Loucy (cell line): ENCODE measurements around the gene SMG6.

ENCODE experiments used
- EZH2phosphoT487 ChIP-seq: fragments of 200-600 bp; IDR thresholded peaks from 2 replicates; pipeline ENCODE4 v1.6.1; 2018; ENCODE audit warnings: antibody characterized with exemption, mild to moderate bottlenecking, moderate library complexity, borderline replicate concordance
- TF ChIP-seq, protein P1 (sequence below): fragments of 200-600 bp; sonication (generic); conservative IDR thresholded peaks from 2 replicates; pipeline ENCODE4 v1.5.1; 2014; ENCODE audit warnings: mild to moderate bottlenecking, antibody characterized with exemption, low read length

DNA sequence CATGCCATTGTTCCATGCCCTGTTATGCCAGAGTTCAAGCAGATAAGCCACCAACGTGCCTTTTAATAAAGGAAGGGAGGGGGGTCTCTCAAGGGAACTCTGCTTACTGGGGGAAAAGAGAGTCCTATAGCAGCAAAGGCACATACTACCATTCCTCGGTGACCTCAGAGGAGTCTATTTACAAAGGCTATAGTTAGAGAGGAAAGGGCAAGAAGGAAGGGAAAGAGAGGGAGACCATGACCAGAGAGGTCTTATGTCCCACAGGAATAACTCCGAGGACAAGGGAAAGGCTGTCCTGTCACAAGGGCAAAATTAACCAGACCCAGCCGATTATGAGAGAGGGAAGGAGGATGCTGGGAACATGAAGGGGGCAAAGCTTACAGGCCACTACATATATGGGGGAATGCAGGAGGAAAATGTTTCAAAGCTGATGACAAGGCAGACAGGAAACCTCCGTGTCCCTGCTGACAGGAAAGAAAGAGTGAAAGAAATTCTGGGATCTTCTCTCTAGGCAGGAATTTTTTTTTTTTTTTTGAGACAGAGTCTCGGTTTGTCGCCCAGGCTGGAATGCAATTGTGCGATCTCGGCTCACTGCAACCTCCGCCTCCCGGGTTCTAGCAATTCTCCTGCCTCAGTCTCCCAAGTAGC lies 197.2 kb downstream of the SMG6 start:
- TF ChIP-seq, protein P1, sequence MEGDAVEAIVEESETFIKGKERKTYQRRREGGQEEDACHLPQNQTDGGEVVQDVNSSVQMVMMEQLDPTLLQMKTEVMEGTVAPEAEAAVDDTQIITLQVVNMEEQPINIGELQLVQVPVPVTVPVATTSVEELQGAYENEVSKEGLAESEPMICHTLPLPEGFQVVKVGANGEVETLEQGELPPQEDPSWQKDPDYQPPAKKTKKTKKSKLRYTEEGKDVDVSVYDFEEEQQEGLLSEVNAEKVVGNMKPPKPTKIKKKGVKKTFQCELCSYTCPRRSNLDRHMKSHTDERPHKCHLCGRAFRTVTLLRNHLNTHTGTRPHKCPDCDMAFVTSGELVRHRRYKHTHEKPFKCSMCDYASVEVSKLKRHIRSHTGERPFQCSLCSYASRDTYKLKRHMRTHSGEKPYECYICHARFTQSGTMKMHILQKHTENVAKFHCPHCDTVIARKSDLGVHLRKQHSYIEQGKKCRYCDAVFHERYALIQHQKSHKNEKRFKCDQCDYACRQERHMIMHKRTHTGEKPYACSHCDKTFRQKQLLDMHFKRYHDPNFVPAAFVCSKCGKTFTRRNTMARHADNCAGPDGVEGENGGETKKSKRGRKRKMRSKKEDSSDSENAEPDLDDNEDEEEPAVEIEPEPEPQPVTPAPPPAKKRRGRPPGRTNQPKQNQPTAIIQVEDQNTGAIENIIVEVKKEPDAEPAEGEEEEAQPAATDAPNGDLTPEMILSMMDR = no peak
- TF ChIP-seq EZH2phosphoT487 = no peak
